Esophagus muscularis mucosa (tissue), 4 donors: Measurements from ENCODE around the gene TMEM244.

ENCODE experiments used
- EP300 ChIP-seq: sonication (generic); formaldehyde crosslinking; IDR thresholded peaks from one replicate; pipeline ENCODE4 v1.6.1; 2017; ENCODE audit warnings: antibody characterized with exemption
- POLR2A ChIP-seq: fragments of 450-650 bp; IDR thresholded peaks from one replicate; pipeline ENCODE4 v1.6.1; 2017; ENCODE audit warnings: antibody characterized with exemption, moderate library complexity, mild to moderate bottlenecking, low read depth
- POLR2AphosphoS5 ChIP-seq, 2 donors: sonication (generic); formaldehyde crosslinking; IDR thresholded peaks; one replicate each; pipeline ENCODE4 v1.6.1; 2017; ENCODE audit warnings: antibody characterized with exemption in 2 of 2
- TF ChIP-seq, protein P1 (sequence below), 3 experiments: fragments of 200-600 bp in 2 of 3; fragments of 450-650 bp in 1 of 3; sonication (generic) in 2 of 3; IDR thresholded peaks; one replicate each; pipeline ENCODE4 v1.5.1; 2017 to 2019; ENCODE audit warnings: antibody characterized with exemption in 3 of 3, mild to moderate bottlenecking in 2 of 3, moderate library complexity in 1 of 3

DNA sequence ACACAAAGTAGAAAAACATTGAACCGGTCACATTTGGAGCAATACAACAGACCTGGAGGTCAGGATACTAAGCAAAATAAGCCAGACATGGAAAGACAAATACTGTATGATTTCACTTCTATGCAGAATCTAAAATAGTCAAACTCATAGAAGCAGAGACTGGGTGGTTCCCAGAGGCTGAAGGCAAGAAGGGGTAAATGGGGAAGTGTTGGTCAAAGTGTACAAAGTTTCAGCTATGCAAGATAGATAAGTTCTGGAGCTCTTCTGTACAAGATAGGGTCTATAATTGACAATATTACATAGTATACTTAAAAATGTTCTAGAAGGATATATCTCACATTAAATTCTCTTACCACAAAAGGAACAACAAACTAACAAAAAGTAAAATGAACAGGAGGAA, 70.3 kb downstream of the TMEM244 start:
- TF ChIP-seq EP300, result no peak
- no peak for TF ChIP-seq POLR2A
- TF ChIP-seq, protein P1, sequence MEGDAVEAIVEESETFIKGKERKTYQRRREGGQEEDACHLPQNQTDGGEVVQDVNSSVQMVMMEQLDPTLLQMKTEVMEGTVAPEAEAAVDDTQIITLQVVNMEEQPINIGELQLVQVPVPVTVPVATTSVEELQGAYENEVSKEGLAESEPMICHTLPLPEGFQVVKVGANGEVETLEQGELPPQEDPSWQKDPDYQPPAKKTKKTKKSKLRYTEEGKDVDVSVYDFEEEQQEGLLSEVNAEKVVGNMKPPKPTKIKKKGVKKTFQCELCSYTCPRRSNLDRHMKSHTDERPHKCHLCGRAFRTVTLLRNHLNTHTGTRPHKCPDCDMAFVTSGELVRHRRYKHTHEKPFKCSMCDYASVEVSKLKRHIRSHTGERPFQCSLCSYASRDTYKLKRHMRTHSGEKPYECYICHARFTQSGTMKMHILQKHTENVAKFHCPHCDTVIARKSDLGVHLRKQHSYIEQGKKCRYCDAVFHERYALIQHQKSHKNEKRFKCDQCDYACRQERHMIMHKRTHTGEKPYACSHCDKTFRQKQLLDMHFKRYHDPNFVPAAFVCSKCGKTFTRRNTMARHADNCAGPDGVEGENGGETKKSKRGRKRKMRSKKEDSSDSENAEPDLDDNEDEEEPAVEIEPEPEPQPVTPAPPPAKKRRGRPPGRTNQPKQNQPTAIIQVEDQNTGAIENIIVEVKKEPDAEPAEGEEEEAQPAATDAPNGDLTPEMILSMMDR (IDR thresholded peaks at IDR 0.05), result no peak
- no peak for TF ChIP-seq POLR2AphosphoS5 (IDR thresholded peaks at IDR 0.05)
